Left renal cortex interstitium (tissue), 4 donors: Measurements from ENCODE around the gene KCNG3. TPM values are rescaled to one million over a fixed set of nuclear protein-coding genes. Genes with fewer than 3 reads are reported as not detected.

ENCODE experiments used
- DNase-seq, 4 donors: peaks; one replicate each; pipeline ENCODE4 v3.0.0-alpha.2; 2013; ENCODE audit warnings: low read depth in 4 of 4, low spot score in 2 of 4, missing footprints in 1 of 4
- polyA plus RNA-seq, 4 donors: library from polyadenylated mRNA; unstranded; fragments of 120-200 nt; gene quantifications; one replicate each; pipeline ENCODE4 v1.2.1, GENCODE V29; 2013; ENCODE audit not compliant: insufficient read length in 4 of 4

KCNG3 gene
- polyA plus RNA-seq, 4 donors: 0.86 to 1.1 (median 0.94) TPM

- no peak for DNase-seq
Observed at GRCh38 chr2:42486145-42486906, 7.5 kb downstream of the KCNG3 start.

DNA sequence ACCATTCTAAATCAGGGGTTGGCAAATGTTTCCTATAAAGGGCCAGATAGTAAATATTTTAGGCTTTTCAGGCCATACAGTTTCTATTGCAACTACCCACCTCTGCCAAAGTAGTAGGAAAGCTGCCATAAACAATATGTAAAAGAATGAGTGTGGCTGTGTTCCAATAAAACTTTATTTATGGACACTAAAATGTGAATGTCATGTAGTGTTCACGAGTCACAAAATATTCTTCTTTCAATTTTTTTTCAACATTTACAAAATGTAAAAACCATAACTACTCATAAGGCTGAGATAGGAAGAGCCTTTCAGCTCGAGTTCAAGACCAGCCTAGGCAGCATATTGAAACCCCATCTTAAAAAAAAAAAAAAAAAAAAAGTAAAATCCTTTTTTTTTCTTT lies 13.4 kb downstream of the KCNG3 start:
- no peak for DNase-seq

DNA sequence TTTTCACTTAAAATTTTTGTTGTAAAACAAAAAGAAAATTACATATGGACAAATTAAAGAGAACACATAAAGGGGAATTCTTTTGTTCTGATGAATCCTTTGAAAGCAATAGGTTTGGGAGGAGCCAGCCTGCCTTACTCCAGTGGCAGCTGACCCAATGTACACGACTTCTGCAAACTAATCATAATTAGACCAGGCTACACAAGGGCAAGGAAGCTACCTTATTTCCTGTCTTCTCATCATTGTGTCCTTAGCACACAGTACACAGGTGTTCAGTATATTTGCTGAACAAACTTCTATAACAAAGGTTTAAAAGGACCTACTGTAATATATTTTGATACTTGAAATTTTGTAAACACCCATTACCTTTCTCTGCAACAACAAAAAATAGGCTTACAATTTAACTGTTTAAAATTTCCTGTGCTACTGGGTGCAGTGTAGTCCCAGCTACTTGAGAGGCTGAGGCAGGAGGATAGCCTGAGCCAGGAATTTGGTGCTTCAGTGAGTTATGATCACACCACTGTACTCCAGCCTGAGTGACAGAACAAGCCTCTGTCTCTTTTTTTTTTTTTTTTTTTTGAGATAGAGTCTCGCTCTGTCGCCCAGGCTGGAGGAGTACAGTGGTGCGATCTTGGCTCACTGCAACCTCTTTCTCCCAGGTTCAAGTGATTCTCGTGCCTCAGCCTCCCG lies 18.9 kb downstream of the KCNG3 start:
- DNase-seq: no peak

DNA sequence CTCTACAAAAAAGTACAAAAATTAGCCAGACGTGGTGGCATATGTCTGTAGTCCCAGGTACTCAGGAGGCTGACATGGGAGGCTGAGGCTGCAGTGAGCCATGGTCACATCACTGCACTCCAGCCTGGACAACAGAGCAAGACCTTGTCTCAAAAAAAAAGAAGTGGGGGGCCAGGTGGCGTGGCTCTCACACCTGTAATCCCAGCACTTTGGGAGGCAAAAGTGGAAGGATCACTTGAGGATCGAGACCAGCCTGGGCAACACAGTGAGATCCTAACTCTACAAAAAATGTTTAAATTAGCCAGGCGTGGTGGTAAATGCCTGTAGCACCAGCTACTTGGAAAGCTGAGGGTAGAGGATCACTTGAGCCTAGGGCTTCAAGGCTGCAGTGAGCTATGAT lies 23.1 kb downstream of the KCNG3 start:
- no peak for DNase-seq

DNA sequence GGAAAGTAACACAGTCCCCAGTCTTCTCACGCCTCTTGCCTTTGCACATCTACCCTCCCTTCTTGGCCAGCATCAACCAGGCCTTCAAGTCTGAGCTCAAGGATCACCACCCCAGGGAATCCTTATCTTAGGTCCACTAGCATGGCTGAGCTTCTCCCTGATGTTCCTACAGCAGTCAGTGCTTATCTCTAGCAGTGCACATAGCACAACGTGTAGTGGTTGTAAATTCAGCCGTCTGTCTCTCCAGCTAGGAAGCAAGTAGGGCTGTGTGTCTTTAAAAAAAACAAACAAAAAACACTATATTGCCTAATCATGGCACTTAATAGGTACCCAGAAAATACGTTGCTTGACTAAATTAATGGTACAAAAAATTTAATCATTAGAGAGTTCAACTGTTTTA lies 29.2 kb downstream of the KCNG3 start:
- DNase-seq: no peak

DNA sequence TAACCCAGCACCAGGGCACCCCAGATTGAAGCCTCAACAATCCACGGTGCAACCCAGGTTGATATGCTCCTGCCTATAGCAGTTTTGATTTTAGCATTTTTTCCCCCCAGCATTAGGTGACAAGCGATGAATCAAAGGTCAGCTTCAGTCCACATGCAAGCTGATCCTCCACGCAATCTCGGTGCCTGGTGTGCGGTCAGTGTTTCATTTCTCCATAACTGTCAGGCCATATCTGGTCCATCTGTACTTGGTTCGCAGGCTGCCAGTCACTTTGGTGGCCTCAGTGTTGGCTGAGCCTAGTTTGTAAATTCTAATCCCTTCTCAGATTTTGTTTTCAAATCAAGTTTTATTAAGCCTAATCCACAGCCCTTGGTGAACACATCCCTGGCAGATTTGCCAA lies 30.2 kb downstream of the KCNG3 start:
- DNase-seq: no peak

DNA sequence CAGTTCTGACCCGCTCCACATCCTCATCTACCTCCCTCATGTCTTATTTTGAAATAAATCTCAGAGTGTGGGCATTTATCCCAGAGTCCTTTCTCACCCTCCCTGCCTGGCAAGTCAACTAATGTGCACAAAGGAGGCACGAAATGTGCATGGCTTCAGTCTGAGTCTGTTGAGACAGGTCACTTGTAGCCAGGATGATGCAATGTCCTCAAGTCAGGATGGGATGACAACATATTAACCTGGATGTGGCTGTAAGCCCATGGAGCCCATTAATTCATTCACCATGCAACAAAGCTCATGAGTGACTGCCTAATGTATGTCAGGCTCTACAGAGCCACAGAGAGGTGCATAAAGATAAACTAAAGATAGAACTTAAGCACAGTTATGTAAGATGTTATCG lies 34.5 kb downstream of the KCNG3 start:
- no peak for DNase-seq

DNA sequence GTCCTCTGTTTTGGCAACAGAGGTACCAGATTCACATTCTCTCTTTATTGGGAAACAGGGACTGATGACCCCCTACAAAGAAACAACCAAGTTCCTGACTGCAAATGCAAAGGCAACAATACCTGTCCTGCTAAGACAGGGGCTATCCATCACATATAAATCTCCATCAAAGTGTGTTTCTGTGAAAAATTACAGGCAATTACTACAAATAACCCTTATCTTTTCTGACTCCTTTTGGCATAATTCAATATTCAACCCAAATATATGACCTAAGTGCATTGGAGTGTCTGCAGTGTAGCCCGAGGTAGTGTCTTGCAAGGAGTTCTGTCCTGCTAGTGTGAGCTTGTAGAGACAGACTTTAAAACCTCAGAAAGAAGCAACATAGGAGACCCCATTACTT lies 35.4 kb downstream of the KCNG3 start:
- DNase-seq: no peak

DNA sequence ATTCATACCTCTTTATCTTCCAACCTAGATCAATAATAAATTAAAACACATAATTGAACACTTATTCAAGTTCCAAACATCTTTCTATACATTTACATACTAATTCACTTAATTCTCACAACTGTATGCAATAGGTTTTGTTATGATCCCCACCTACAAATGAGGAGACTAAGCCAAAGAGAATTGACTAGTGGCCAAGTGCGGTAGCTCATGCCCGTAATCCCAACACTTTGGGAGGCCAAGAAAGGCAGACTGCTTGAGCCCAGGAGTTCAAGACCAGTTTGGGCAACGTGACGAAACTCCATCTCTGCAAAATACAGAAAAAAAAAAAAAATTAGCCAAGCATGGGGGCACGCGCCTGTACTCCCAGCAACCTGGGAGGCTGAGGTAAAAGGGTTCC lies 36.8 kb downstream of the KCNG3 start:
- no peak for DNase-seq

- DNase-seq: no peak
Observed at GRCh38 chr2:42456126-42456839, 37.5 kb downstream of the KCNG3 start.

GRCh38 chr2:42452545-42452944 lies 41.2 kb downstream of the KCNG3 start:
- no peak for DNase-seq

GRCh38 chr2:42450136-42450535 lies 43.6 kb downstream of the KCNG3 start:
- no peak for DNase-seq

GRCh38 chr2:42449163-42450087 lies 44.4 kb downstream of the KCNG3 start:
- no peak for DNase-seq

DNA sequence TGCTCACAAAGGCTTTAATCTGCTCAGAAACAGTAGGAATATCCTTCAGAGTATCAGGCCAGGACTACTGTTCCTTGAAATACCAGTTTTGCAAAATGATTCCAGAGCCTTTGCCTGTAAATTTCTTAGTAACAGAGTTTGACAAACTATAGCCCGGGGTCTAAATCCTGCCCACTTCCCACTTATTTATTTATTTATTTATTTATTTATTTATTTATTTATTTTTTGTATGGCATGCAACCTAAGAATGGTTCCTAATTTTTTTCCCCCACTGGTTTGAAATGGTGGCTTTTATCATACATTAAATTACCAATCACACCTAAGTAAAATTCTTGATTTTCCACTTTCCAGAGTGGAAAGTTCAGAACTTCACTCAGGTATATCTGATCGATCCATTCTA lies 45.6 kb downstream of the KCNG3 start:
- DNase-seq: no peak

DNA sequence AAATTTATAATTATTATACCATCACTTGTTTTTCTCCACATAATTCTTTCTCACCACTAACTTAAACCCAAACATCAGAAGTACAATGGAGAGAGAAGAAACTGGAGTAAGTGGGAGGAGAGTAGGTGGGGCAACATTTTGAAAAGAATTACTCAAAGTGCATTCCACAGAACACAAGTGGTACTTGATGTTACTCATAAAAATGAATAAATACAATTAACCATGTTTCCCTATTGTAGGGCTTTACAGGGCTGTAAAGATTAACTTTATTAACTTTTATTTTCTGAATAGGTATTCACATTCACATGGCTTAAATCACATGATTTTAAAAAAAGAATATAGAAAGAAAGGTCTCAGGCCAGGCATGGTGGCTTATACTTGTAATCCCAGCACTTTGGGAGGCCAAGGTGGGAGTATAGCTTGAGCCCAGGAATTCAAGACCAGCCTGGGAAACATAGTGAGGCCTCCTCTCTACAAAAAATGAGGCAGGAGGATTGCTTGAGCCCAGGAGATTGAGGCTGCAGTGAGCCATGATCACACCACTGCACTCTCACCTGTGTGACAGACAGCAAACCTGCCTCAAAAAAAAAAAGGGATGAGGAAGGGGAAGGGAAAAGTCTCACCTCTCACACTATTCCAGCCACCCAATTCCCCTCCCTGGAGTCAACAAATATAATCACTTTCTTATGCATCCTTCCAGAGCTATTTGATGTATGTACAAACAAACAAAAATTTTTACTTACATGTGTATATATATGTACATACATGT lies 47.1 kb downstream of the KCNG3 start:
- DNase-seq: no peak

DNA sequence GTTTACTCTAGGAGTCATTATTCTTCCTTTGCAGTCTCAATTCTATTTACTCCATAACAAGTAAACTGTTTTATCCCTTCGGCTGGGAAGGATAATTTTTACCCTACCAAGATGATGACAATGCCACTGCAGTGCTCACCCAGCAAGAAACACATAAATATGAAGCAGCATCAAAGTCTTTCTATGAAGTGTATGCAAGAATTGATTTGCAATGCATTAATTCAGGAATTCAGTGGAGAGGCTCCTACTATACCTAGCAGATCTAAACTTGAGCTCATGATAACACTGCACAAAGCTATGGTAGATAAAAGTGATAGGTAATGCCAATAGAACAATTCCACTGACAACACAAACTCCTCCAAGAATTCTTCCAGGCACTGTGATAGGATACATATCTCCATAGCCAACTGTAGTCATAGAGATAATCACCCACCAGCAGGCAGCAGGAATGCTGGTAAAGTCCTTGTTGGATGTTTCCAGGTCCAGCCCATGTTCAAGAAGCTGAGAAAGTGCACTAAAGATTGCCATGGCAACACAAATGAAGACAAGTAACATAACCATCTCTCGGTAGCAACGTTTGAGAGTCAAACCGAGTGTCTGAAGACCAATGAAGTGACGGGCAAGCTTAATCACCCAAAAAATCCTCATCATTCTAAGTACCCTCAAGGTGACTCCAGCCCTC lies 49.9 kb downstream of the KCNG3 start:
- no peak for DNase-seq

GRCh38 chr2:42442774-42443173 lies 51.0 kb downstream of the KCNG3 start:
- no peak for DNase-seq

DNA sequence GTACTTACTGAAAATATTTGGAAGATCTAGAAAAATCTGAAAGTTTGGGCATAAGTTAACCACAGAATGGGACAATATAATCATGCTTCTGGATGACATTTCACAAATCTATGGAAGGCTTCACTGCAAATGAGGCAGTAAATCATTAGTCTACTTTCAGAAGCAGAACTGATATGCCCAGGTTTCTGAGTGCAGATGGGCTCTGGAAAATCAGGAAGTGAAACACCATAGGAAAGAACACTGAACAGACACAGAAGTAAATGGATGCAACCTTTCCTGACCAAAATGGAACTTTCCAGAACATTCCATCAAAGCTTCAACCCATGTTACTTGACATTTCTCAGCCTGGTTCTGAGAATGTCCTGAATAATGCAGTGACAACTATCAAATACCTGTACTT lies 55.1 kb downstream of the KCNG3 start:
- DNase-seq: no peak

- DNase-seq: no peak
Observed at GRCh38 chr2:42436370-42436769, 57.4 kb downstream of the KCNG3 start.
